ENCODE results near the gene PDE9A. TPM values are rescaled to one million over a fixed set of nuclear protein-coding genes. Genes with fewer than 3 reads are reported as not detected.

The PDE9A gene
- total RNA-seq, 1 donor from 2014 or later, result 20.7 TPM

- Mint-ChIP-seq H3K36me3 (ENCODE audit: low read depth, unreplicated experiment) (peaks cover 36% of the 10 kb centered on the region), H3K4me3 (ENCODE audit: unreplicated experiment) (no peak overlapping the region), H3K27me3 (ENCODE audit: unreplicated experiment) (peaks cover 5% of the 10 kb centered on the region), H3K27ac (ENCODE audit: unreplicated experiment) (no peak overlapping the region), H3K9me3 (ENCODE audit: unreplicated experiment) (no peaks in the 10 kb centered on the region), H3K4me1 (ENCODE audit: unreplicated experiment) (peaks cover 14% of the 10 kb centered on the region)
- DNase-seq (ENCODE audit: low spot score), result no peak
- TF ChIP-seq, protein P1, sequence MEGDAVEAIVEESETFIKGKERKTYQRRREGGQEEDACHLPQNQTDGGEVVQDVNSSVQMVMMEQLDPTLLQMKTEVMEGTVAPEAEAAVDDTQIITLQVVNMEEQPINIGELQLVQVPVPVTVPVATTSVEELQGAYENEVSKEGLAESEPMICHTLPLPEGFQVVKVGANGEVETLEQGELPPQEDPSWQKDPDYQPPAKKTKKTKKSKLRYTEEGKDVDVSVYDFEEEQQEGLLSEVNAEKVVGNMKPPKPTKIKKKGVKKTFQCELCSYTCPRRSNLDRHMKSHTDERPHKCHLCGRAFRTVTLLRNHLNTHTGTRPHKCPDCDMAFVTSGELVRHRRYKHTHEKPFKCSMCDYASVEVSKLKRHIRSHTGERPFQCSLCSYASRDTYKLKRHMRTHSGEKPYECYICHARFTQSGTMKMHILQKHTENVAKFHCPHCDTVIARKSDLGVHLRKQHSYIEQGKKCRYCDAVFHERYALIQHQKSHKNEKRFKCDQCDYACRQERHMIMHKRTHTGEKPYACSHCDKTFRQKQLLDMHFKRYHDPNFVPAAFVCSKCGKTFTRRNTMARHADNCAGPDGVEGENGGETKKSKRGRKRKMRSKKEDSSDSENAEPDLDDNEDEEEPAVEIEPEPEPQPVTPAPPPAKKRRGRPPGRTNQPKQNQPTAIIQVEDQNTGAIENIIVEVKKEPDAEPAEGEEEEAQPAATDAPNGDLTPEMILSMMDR (IDR thresholded peaks at IDR 0.05; ENCODE audit: unreplicated experiment), result no peak
Measured at GRCh38 chr21:42739061-42739931, 85.9 kb downstream of the PDE9A start.

- no peak for DNase-seq (ENCODE audit: low spot score)
- no peaks in the 10 kb centered on the region for H3K9me3 Mint-ChIP-seq (ENCODE audit: unreplicated experiment)
- TF ChIP-seq, protein P1 (IDR thresholded peaks at IDR 0.05; ENCODE audit: unreplicated experiment), result no peak
- peaks cover 4% of the 10 kb centered on the region for H3K27me3 Mint-ChIP-seq (ENCODE audit: unreplicated experiment)
- H3K4me1 Mint-ChIP-seq (ENCODE audit: unreplicated experiment), result peaks cover 14% of the 10 kb centered on the region
- peak overlapping the region; percentile 71 for H3K4me3 Mint-ChIP-seq (ENCODE audit: unreplicated experiment)
- H3K27ac Mint-ChIP-seq (ENCODE audit: unreplicated experiment), result peak overlapping the region; percentile 63
- peaks cover 35% of the 10 kb centered on the region for H3K36me3 Mint-ChIP-seq (ENCODE audit: low read depth, unreplicated experiment)
Measured at GRCh38 chr21:42740405-42740909, 87.0 kb downstream of the PDE9A start.

- no peak for DNase-seq (ENCODE audit: low spot score)
- Mint-ChIP-seq H3K36me3 (ENCODE audit: low read depth, unreplicated experiment) (peaks cover 31% of the 10 kb centered on the region), H3K9me3 (ENCODE audit: unreplicated experiment) (no peaks in the 10 kb centered on the region), H3K27me3 (ENCODE audit: unreplicated experiment) (peaks cover 2% of the 10 kb centered on the region), H3K27ac (ENCODE audit: unreplicated experiment) (no peak overlapping the region), H3K4me3 (ENCODE audit: unreplicated experiment) (no peak overlapping the region), H3K4me1 (ENCODE audit: unreplicated experiment) (peaks cover 14% of the 10 kb centered on the region)
- TF ChIP-seq, protein P1 (IDR thresholded peaks at IDR 0.05; ENCODE audit: unreplicated experiment), result no peak
Measured at GRCh38 chr21:42741066-42741465, 87.6 kb downstream of the PDE9A start.

DNA sequence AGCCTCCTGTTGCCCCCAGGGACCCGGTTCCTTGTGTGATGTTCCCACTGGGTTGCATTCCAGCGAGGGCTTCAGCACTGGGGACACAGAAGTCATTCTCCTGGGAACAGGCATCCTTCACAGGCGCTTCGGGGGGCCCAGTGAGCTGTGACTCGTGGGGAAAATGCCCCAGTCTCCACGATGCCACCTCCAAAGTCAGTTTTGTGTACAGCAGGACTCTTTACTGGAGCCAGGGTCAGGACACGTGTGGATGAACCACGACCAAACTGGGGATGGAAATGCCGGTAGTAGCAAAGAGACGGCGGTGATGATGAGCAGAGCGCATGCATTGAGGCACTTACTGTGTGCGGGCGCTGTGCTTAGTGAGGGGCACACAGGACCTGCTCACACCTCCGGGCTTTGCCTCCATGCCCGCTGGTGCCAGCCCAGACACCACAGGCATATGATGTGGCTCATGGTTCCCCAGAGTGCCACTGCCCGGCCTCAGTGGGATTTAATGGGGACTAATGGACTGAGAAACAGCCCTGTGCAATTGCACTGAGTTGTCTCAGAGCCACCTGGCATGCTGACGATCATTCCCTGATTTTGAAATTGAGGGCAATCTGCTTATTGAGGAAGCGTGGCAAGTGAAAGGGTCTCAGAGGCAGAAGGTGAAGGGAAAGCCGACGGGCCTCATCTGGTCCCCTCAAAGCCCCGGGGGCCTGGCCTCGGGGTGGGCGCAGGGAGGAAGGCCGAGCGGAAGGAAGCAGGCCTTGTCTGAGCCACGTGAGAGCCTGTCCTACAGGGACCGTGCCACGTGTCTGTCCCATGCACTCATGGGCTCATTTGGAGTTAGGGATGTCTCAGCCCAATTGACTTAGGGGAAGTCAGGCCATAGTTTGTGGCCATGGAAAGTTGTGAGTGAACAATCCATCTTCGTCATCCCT lies 91.4 kb downstream of the PDE9A start:
- Mint-ChIP-seq H3K27me3 (ENCODE audit: unreplicated experiment) (no peaks in the 10 kb centered on the region), H3K9me3 (ENCODE audit: unreplicated experiment) (no peaks in the 10 kb centered on the region), H3K4me3 (ENCODE audit: unreplicated experiment) (no peak overlapping the region), H3K27ac (ENCODE audit: unreplicated experiment) (no peak overlapping the region), H3K4me1 (ENCODE audit: unreplicated experiment) (peaks cover 13% of the 10 kb centered on the region), H3K36me3 (ENCODE audit: low read depth, unreplicated experiment) (peaks cover 17% of the 10 kb centered on the region)
- DNase-seq (ENCODE audit: low spot score), result no peak
- TF ChIP-seq, protein P1 (IDR thresholded peaks at IDR 0.05; ENCODE audit: unreplicated experiment), result no peak

Data from endothelial cell (in vitro differentiated cells).